Measurements from ENCODE around the gene SLC1A7. TPM values are rescaled to one million over a fixed set of nuclear protein-coding genes. Genes with fewer than 3 reads are reported as not detected.

Gene SLC1A7
- total RNA-seq, 6 experiments from 2014 or later = 0.09 TPM; not detected in 5

- Mint-ChIP-seq H3K27me3 (ENCODE audit: insufficient read depth) (peaks cover 2% of the 10 kb centered on the region), H3K4me3 (no peak overlapping the region), H3K9me3 (no peaks in the 10 kb centered on the region), H3K4me1 (ENCODE audit: low read depth) (peaks cover 19% of the 10 kb centered on the region), H3K36me3 (ENCODE audit: low read depth) (no peaks in the 10 kb centered on the region), H3K27ac (no peak overlapping the region)
- no peak for TF ChIP-seq CTCF (IDR thresholded peaks at IDR 0.05)
- DNase-seq = no peak
Measured at GRCh38 chr1:53093451-53093754, 49.0 kb downstream of the SLC1A7 start.

GRCh38 chr1:53092659-53093450 lies 49.6 kb downstream of the SLC1A7 start:
- DNase-seq = no peak
- Mint-ChIP-seq H3K4me1 (ENCODE audit: low read depth) (peaks cover 19% of the 10 kb centered on the region), H3K27ac (no peak overlapping the region), H3K9me3 (no peaks in the 10 kb centered on the region), H3K36me3 (ENCODE audit: low read depth) (no peaks in the 10 kb centered on the region), H3K27me3 (ENCODE audit: insufficient read depth) (peaks cover 2% of the 10 kb centered on the region), H3K4me3 (no peak overlapping the region)
- TF ChIP-seq CTCF (IDR thresholded peaks at IDR 0.05) = no peak

- Mint-ChIP-seq H3K4me1 (ENCODE audit: low read depth) (peaks cover 19% of the 10 kb centered on the region), H3K36me3 (ENCODE audit: low read depth) (no peaks in the 10 kb centered on the region), H3K27ac (no peak overlapping the region), H3K27me3 (ENCODE audit: insufficient read depth) (peaks cover 2% of the 10 kb centered on the region), H3K4me3 (no peak overlapping the region), H3K9me3 (no peaks in the 10 kb centered on the region)
- no peak for TF ChIP-seq CTCF (IDR thresholded peaks at IDR 0.05)
- no peak for DNase-seq
Measured at GRCh38 chr1:53091841-53092645, 50.4 kb downstream of the SLC1A7 start.

GRCh38 chr1:53090227-53091147 lies 52.0 kb downstream of the SLC1A7 start:
- no peak overlapping the region for H3K27ac Mint-ChIP-seq
- TF ChIP-seq CTCF (IDR thresholded peaks at IDR 0.05) = no peak
- H3K27me3 Mint-ChIP-seq (ENCODE audit: insufficient read depth) = peaks cover 2% of the 10 kb centered on the region
- peaks cover 19% of the 10 kb centered on the region for H3K4me1 Mint-ChIP-seq (ENCODE audit: low read depth)
- H3K4me3 Mint-ChIP-seq = no peak overlapping the region
- DNase-seq = no peak
- H3K36me3 Mint-ChIP-seq (ENCODE audit: low read depth) = no peaks in the 10 kb centered on the region
- no peaks in the 10 kb centered on the region for H3K9me3 Mint-ChIP-seq

GRCh38 chr1:53089478-53090226 lies 52.8 kb downstream of the SLC1A7 start:
- Mint-ChIP-seq H3K27me3 (ENCODE audit: insufficient read depth) (peaks cover 2% of the 10 kb centered on the region), H3K4me1 (ENCODE audit: low read depth) (peaks cover 22% of the 10 kb centered on the region), H3K36me3 (ENCODE audit: low read depth) (no peaks in the 10 kb centered on the region), H3K27ac (0 out of 2 replicates have a peak overlapping the region, but pooled peaks have one; percentile 24), H3K9me3 (no peaks in the 10 kb centered on the region), H3K4me3 (no peak overlapping the region)
- DNase-seq = peak; percentile 13
- TF ChIP-seq CTCF (IDR thresholded peaks at IDR 0.05) = no peak
